Karpas-422 (cell line): ENCODE measurements around the gene HARS1. TPM values are rescaled to one million over a fixed set of nuclear protein-coding genes. Genes with fewer than 3 reads are reported as not detected.

ENCODE experiments used
- small RNA-seq: library from RNA; depleted of rRNA; stranded (forward); fragments of <200 nt; gene quantifications from one replicate; pipeline ENCODE3, GENCODE V24; 2014
- total RNA-seq: library from RNA; depleted of rRNA; stranded (reverse); fragments of >200 nt; shearing (Covaris generic); gene quantifications from 2 replicates; pipeline ENCODE4 v1.2.3, GENCODE V29; 2014; ENCODE audit warnings: low replicate concordance; rRNA removed

Gene HARS1
- total RNA-seq, 1 experiment from 2014 or later: 29.9 TPM

Small RNAs within 50 kb of the gene (small RNA-seq; reads per million reads assigned to genes)
- gene VTRNA1-1 (36.2 reads per million, percentile 98 among the genes with 10 or more reads in this experiment), gene VTRNA1-2 (not detected), gene VTRNA1-3 (not detected)

Other genes starting within 250 kb of the HARS1 start
- 7.3 and 12.2 TPM in 2 replicates for gene EIF4EBP3, start 143.7 kb downstream of the HARS1 start, total RNA-seq
- 27.1 and 45.7 TPM in 2 replicates for gene SRA1, start 133.9 kb downstream of the HARS1 start, total RNA-seq
- 33.2 and 42.2 TPM in 2 replicates for gene APBB3, start 126.8 kb downstream of the HARS1 start, total RNA-seq
- 19.0 and 33.5 TPM in 2 replicates for gene SLC35A4, start 126.5 kb downstream of the HARS1 start, total RNA-seq
- not detected in 2 replicates for gene CD14, start 58.2 kb downstream of the HARS1 start, total RNA-seq
- gene TMCO6, start 51.9 kb downstream of the HARS1 start, total RNA-seq: 23.8 and 29.9 TPM in 2 replicates
- gene NDUFA2, start 43.7 kb downstream of the HARS1 start, total RNA-seq: 126 and 131 TPM in 2 replicates
- 101 and 106 TPM in 2 replicates for gene IK, start 43.5 kb downstream of the HARS1 start, total RNA-seq
- gene WDR55, start 26.5 kb downstream of the HARS1 start, total RNA-seq: 15.9 and 21.5 TPM in 2 replicates
- gene DND1, start 17.8 kb downstream of the HARS1 start, total RNA-seq: 0.71 and 2.0 TPM in 2 replicates
- gene HARS2, start 85 bp upstream of the HARS1 start, total RNA-seq: 18.1 and 18.3 TPM in 2 replicates
- gene ZMAT2, start 9.1 kb upstream of the HARS1 start, total RNA-seq: 18.1 and 20.6 TPM in 2 replicates
- gene PCDHA1, start 94.8 kb upstream of the HARS1 start, total RNA-seq: not detected in 2 replicates
- gene PCDHA2, start 103.5 kb upstream of the HARS1 start, total RNA-seq: not detected in 2 replicates
- gene PCDHA3, start 109.7 kb upstream of the HARS1 start, total RNA-seq: not detected in 2 replicates
- gene PCDHA4, start 115.7 kb upstream of the HARS1 start, total RNA-seq: not detected in 2 replicates
- gene PCDHA5, start 130.2 kb upstream of the HARS1 start, total RNA-seq: not detected in 2 replicates
- not detected in 2 replicates for gene PCDHA6, start 136.6 kb upstream of the HARS1 start, total RNA-seq
- not detected in 2 replicates for gene PCDHA7, start 142.9 kb upstream of the HARS1 start, total RNA-seq
- not detected in 2 replicates for gene PCDHA8, start 149.8 kb upstream of the HARS1 start, total RNA-seq
- not detected in 2 replicates for gene PCDHA9, start 157.0 kb upstream of the HARS1 start, total RNA-seq
- gene PCDHA10, start 164.5 kb upstream of the HARS1 start, total RNA-seq: not detected in 2 replicates
- gene PCDHA11, start 177.6 kb upstream of the HARS1 start, total RNA-seq: not detected in 2 replicates
- not detected in 2 replicates for gene PCDHA12, start 183.9 kb upstream of the HARS1 start, total RNA-seq
- gene PCDHA13, start 190.8 kb upstream of the HARS1 start, total RNA-seq: not detected in 2 replicates
- not detected in 2 replicates for gene PCDHAC1, start 234.9 kb upstream of the HARS1 start, total RNA-seq